Caki2 (cell line): Measurements from ENCODE around the gene ZNF391. TPM values are rescaled to one million over a fixed set of nuclear protein-coding genes. Genes with fewer than 3 reads are reported as not detected.
"Not testable (repeated sequence)": the region's sequence is repeated elsewhere in the genome, so short reads cannot be mapped to it uniquely, and the experiment has no call there.

Experiments
- DNase-seq: peaks from one replicate; pipeline ENCODE4 v3.0.0-alpha.2; 2015; ENCODE audit warnings: low read depth
- in situ Hi-C: cut with HindIII; loops from 2 replicates; pipeline ENCODE4 v1.10.0; 2016; ENCODE audit warnings: low sequenced_read_pairs, low pct_unique_long_range_greater_than_20kb, mixed read lengths
- total RNA-seq: library from RNA; depleted of rRNA; stranded (reverse); fragments of >200 nt; shearing (Covaris generic); gene quantifications from 2 replicates; pipeline ENCODE4 v1.2.3, GENCODE V29; 2014; ENCODE audit warnings: low replicate concordance; rRNA removed

The ZNF391 gene
- total RNA-seq, 1 experiment from 2014 or later = 4.0 TPM

GRCh38 chr6:27414996-27415395 lies 26.4 kb downstream of the ZNF391 start:
- DNase-seq = no peak
- in situ Hi-C loops = no loop called here

GRCh38 chr6:27415898-27416297 lies 27.3 kb downstream of the ZNF391 start:
- no peak for DNase-seq
- in situ Hi-C loops = no loop called here

GRCh38 chr6:27419363-27419762 lies 30.8 kb downstream of the ZNF391 start:
- in situ Hi-C loops = no loop called here
- DNase-seq = no peak

- in situ Hi-C loops = no loop called here
- DNase-seq = no peak
Observed at GRCh38 chr6:27422651-27423332, 34.2 kb downstream of the ZNF391 start.

GRCh38 chr6:27424851-27425250 lies 36.3 kb downstream of the ZNF391 start:
- DNase-seq, in situ Hi-C loops: not testable (repeated sequence)

GRCh38 chr6:27426045-27426620 lies 37.6 kb downstream of the ZNF391 start:
- DNase-seq = no peak
- in situ Hi-C loops = no loop called here

DNA sequence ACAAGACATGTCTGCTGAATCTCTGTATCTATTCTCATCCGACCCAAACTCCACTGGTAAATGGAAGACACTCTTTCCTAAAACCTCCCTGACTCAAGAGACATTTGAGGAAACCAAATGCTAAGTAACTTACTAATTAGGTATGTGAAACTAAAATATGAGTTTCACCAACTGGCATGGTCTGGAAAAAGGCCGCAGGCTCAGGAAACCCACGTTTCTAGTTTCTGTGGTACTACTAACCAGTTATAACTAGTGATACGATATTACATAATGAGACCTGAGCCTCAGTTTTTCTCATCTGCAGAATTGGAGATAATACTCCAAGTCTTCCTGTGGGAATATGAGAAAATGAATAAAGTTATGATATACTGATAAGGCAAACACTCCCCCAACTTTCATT lies 39.9 kb downstream of the ZNF391 start:
- in situ Hi-C loops = no loop called here
- DNase-seq = no peak

GRCh38 chr6:27428966-27429365 lies 40.4 kb downstream of the ZNF391 start:
- no peak for DNase-seq
- in situ Hi-C loops = no loop called here

DNA sequence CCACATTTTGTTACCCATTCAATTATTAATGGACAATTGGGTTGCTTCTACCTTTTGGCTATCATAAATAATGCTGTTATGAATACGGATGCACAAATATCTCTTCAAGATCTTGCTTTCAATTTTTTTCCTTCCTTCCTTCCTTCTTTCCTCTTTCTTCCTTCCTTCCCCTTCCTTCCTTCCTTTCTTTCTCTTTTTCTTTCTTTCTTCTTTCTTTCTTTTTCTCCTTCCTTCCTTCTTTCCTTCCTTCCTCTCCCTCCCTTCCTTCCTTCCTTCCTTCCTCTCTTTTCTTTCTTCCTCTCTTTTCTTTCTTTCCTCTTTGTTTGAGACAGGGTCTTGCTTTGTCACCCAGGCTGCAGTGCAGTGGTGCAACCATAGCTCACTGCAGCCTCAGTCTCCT lies 45.2 kb downstream of the ZNF391 start:
- no peak for DNase-seq
- in situ Hi-C loops = no loop called here

GRCh38 chr6:27439371-27439770 lies 50.8 kb downstream of the ZNF391 start:
- DNase-seq = no peak
- in situ Hi-C loops = no loop called here

- DNase-seq = peak; percentile 56
- in situ Hi-C loops = no loop called here
Observed at GRCh38 chr6:27441001-27441400, 52.4 kb downstream of the ZNF391 start.

- in situ Hi-C loops = no loop called here
- no peak for DNase-seq
Observed at GRCh38 chr6:27442932-27443331, 54.4 kb downstream of the ZNF391 start.

DNA sequence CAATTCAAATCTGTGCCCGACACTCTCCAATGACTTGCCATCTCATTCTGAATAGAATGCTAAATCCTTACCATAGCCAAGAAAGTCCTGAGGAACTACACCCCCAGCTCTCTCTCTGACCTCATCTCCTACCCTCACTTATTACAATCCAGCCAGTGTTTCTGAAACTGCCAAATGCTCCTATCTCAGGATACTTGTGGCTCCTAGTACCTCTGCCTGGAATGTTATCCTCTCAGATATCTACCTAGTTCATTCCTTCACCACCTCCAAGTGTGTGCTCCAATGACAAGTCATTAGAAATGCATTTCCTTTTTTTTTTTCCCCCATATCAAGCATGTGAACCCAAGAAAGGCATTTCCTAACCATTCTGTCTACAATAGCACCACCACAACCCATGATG lies 59.9 kb downstream of the ZNF391 start:
- DNase-seq = no peak
- in situ Hi-C loops = no loop called here

GRCh38 chr6:27451660-27452390 lies 63.3 kb downstream of the ZNF391 start:
- in situ Hi-C loops = no loop called here
- DNase-seq = no peak

DNA sequence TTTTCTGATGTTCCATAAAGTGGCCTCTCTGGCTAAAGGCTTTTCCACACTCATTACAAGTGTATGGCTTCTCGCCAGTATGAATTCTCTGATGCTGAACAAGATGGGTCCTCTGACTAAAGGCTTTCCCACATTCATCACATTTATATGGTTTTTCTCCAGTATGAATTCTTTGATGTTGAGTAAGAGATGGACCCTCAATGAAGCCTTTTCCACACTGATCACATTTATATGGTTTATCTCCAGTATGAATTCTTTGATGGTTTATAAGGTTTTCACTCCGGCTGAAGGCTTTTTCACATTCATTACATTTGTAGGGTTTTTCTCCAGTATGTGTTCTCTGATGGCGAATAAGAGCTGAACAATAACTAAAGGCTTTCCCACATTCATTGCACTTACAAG lies 63.9 kb downstream of the ZNF391 start:
- peak; percentile 37 for DNase-seq
- in situ Hi-C loops = no loop called here

Other genes with a start within 250 kb of the ZNF391 start
- gene PRSS16, start 141.1 kb upstream of the ZNF391 start, total RNA-seq = 10.7 and 14.3 TPM in 2 replicates
- gene POM121L2, start 76.5 kb upstream of the ZNF391 start, total RNA-seq = not detected in 2 replicates
- 13.2 and 13.8 TPM in 2 replicates for gene ZNF184, start 84.3 kb downstream of the ZNF391 start, total RNA-seq